Activated CD4-positive, alpha-beta T cell treated with anti-CD3 and anti-CD28 coated beads, Interleukin-2, Interleukin-4, amounts not matched to agents 100 ng/mL and 50 ng/mL, durations not matched to agents 16 hours and 8 hours (primary cell): Measurements from ENCODE around the gene TSPAN5.
A peak's percentile ranks its signal among the peaks of the same experiment; 100 is the strongest.

Source experiments
- DNase-seq: peaks from one replicate; pipeline ENCODE4 v3.0.0-alpha.2; 2020; ENCODE audit warnings: low spot score

TSPAN5 gene

DNA sequence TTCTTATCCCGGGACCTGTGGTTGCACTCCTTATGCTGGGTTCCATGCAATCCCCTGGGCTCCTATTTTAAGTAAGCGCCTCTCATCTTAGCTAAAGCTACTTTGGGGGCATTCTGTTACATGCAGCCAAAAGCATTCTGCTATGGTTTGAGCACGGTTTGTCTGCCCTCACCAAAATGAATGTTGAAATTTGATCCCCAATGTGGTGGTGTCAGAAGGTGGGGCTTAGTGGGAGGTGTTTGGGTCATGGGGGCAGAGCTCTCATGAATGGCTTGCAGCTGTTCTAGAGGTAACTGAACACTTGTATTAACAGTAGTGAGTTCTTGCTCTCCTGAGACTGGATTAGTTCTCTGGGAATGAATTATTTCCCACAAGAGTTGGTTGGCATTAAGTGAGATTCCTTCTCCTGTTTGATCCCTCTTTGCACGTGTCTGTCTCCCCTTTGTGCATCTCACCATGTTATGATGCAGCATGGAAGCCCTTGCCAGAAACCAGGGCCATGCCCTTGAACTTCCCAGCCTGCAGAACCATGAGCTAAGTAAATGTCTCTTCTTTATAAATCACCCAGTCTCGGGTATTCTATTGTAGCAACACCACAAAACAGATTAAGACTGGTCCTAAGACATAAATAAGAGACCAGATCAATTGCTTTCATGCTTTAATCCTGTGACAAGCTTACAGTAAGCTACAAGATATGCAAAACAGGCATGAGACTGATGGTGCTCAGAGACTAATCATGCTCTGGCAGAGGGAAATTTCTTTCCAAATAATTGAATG is 141.8 kb downstream of the TSPAN5 start:
- no peak for DNase-seq

- DNase-seq: no peak
These were observed 142.4 kb downstream of the TSPAN5 start for GRCh38 chr4:98516042-98516440.

DNA sequence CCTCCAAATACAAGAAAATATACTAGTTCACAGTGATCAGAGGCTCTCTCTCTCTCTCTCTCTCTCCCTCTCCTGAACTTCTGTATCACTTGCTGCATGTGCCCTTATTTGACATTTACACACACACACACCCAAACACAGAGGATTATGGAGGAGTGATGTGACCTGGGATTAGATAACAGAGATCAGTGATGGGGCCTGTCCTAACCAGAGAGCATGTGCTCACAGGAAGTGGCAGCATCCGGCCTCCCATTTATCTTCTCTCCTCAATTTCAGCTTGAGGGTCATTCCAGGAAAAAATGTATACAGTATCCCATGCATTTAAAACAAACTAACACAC is 143.0 kb downstream of the TSPAN5 start:
- no peak for DNase-seq

GRCh38 chr4:98514741-98515469 is 143.5 kb downstream of the TSPAN5 start:
- DNase-seq: no peak

- no peak for DNase-seq
These were observed 145.5 kb downstream of the TSPAN5 start for GRCh38 chr4:98512918-98513317.

- DNase-seq: peak; percentile 77
These were observed 147.5 kb downstream of the TSPAN5 start for GRCh38 chr4:98510757-98511517.

DNA sequence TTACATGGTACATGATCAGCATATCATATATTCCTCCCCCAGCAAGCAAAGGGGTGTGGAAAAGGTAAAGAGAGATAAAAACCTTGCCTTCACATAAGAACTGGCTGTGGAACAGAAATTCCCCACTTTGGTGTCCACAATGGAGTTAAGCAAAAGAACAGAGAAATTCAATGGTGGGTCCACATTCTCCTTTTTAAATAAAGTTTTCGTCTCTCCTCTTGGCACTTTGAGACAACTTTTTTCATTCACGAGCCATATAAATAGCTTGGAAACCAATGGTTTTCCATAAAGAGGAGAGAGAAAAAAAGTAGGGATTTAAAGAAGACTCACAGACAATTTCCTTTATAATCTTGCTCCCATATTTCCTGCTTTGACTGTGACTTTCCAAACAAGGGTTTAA is 148.1 kb downstream of the TSPAN5 start:
- no peak for DNase-seq

DNA sequence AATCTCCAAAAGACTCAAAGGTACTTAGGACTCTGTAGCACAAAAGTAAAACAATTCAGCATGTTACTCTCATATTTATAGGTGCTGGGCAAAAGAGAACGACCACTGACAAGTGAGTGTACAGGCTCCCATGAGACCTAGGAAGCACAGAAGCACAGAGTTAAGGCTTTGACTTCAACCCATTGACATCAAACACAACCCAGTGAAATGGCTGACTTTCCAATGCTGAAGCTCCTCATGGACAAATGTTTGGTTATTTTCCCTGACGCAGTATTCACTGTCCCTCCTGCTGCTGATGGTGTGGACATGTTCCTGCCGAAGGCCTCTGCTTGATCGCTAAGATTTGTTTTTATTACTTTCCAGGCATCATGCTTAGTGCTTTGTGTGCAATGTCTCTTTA is 148.7 kb downstream of the TSPAN5 start:
- DNase-seq: no peak

DNA sequence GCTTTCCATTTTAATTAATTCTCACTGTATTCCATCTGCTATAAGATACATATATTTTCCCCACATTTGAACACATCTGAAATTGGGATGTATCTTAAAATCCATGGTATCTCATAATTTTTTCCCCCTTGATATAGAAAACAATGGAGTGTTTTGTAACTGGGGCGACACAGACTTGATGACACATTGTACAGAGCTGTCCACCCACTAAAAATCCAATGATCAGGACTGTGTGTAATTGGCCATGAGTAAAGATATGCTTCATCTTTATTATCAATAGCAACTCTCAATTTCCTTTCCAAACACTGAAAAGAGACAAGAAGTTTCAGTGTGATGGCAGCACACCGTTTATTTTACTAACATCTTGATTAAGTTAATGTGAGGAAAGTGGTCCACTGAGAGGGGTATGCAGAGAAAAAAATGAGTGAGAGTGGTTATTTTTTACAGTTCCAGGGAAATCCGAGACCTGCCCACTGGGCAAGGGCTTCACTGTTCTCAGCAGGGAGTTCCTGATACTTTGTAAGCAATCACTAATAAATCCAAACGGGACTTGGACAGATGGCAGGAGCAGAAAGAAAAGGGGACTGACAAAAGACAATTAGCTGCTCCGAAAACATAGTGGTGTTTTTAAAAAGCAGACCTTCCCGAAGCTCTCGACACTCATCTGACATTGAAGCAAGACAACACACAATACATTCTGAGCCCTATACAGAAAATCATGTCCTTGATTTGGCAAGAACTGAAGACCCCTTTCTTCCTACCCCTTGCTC is 149.4 kb downstream of the TSPAN5 start:
- DNase-seq: no peak

DNA sequence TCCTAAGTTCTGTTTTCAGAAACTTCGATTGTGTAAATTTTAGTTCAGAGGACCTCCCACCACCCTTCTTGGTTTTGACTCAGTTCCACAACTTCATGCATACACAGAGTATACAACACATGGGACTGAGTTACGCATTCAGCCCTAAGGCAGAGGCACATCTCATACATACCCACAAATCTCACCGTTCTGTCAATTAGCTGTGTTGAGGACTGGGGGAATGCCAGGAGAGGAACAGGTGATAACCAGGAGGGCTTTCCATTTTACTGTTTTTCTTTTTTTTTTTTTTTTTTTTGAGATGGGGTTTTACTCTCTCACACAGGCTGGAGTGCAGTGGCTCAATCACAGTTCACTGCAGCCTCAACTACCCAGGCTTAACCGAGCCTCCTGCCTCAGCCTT is 150.2 kb downstream of the TSPAN5 start:
- DNase-seq: no peak

- DNase-seq: no peak
These were observed 151.1 kb downstream of the TSPAN5 start for GRCh38 chr4:98507299-98507698.

- no peak for DNase-seq
These were observed 151.8 kb downstream of the TSPAN5 start for GRCh38 chr4:98506462-98507132.

GRCh38 chr4:98505992-98506391 is 152.4 kb downstream of the TSPAN5 start:
- no peak for DNase-seq

- DNase-seq: no peak
These were observed 154.3 kb downstream of the TSPAN5 start for GRCh38 chr4:98504091-98504490.

DNA sequence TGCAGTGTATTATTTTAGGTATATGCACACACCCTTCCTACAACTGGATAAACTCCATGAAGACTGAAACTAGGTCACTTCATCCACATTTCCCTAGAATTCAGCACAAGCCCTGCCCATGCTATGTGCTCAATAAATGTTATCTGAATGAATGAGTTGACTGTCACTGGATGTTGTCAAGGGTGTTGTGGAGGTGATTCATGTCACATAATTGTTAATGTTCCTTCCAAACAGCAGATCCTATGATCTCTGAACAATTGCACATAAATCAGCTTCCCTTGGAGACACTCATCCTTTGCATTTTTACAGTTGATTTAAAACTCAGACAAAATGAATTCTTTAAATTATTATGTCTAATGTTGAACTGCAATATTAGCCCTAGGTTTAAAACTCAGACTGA is 154.7 kb downstream of the TSPAN5 start:
- DNase-seq: no peak

DNA sequence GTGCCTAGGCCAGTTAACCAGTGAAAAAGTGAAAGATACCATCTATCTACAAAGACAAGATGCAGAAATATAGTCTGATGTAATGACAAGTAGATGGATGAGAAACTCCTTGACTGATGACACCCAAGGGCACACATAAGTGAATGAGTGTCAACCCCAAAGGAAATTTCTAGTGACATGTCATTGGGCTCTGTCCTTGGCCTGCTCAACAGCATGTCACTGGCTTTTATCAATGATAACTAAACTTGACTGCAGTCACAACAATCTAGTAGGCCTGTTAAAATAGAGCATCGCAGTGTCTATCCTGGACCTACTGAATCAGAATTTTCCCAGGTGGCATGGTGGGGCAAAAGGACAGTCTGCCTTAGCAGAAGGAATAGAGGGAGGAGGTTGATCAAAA is 155.8 kb downstream of the TSPAN5 start:
- no peak for DNase-seq

GRCh38 chr4:98502031-98502430 is 156.4 kb downstream of the TSPAN5 start:
- DNase-seq: no peak

DNA sequence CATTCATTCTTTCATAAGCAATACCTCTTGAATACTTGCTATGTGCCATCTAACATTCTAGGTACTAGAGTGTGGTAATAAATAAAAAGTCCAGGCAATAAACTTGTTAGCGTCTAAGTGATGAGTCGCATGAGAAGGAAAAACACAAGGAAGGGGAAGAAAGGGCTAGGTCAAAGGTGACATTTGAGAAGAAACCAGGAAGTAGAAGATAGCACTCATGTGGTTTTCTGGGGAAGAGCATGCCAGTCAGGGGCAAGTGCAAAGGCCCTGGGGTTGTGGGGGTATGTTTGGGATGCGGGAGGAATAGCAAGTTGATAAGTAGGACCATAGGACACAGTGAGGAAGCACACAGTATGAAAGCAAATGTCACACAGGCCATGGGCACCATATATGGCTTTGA is 157.0 kb downstream of the TSPAN5 start:
- no peak for DNase-seq

- DNase-seq: no peak
These were observed 159.6 kb downstream of the TSPAN5 start for GRCh38 chr4:98498774-98499173.

GRCh38 chr4:98496152-98496845 is 162.1 kb downstream of the TSPAN5 start:
- DNase-seq: no peak

DNA sequence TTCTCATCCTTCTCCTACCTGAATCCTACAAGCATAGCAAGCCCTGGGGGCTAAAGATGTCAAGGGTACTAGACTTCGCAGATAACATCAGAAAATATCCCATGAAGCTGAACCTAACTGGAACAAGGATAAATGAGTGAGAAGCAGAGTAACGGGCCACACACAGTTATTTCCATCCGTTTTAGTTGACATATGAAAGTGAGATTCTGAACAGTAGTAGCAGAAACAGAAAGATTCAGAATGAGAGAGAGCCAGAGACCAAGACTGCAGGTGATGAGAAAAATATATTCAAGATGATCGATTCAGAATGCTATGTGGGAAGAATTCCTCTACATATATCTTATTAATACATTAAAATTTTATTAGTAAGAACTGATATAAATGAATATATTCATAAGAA is 165.1 kb downstream of the TSPAN5 start:
- DNase-seq: peak; percentile 50
